Kidney (tissue), 14 donors: ENCODE data around the gene TMTC1. TPM values are rescaled to one million over a fixed set of nuclear protein-coding genes. Genes with fewer than 3 reads are reported as not detected.

Source experiments
- DNase-seq, 5 donors: peaks; one replicate each; pipeline ENCODE4 v3.0.0-alpha.2; 2013 to 2020
- FAIRE-seq: peaks from 2 replicates; lab custom pipeline; 2012; peaks lifted over from hg19 to GRCh38; lab: Jason Lieb, UNC
- H3K27ac ChIP-seq, 2 donors: one replicate each; pipeline ENCODE4 v1.7.0; 2013; ENCODE audit warnings: low read depth in 2 of 2, low read length in 2 of 2, inconsistent platforms in 1 of 2
- H3K27me3 ChIP-seq: one replicate; pipeline ENCODE4 v1.7.1; 2013; ENCODE audit warnings: low read length, inconsistent platforms; ENCODE audit not compliant: control insufficient read depth, insufficient read depth
- H3K36me3 ChIP-seq, 3 donors: one replicate each; pipeline versions ENCODE4 v1.7.0 to v1.7.1; 2013; ENCODE audit warnings: low read length in 3 of 3, control low read depth in 1 of 3, inconsistent platforms in 1 of 3; ENCODE audit not compliant: insufficient read depth in 3 of 3, control insufficient read depth in 2 of 3
- H3K4me1 ChIP-seq, 3 donors: one replicate each; pipeline versions ENCODE4 v1.7.0 to v1.7.1; 2013; ENCODE audit warnings: low read length in 3 of 3, inconsistent platforms in 1 of 3, low read depth in 1 of 3; ENCODE audit not compliant: control insufficient read depth in 2 of 3, insufficient read depth in 2 of 3
- H3K4me3 ChIP-seq, 3 donors: one replicate each; pipeline versions ENCODE4 v1.7.0 to v1.8.1; 2013; ENCODE audit warnings: low read length in 3 of 3, control low read depth in 1 of 3, inconsistent platforms in 1 of 3
- H3K9ac ChIP-seq, 3 donors: one replicate each; pipeline versions ENCODE4 v1.7.0 to v1.7.1; 2013; ENCODE audit warnings: low read length in 3 of 3, control low read depth in 1 of 3, inconsistent platforms in 1 of 3
- H3K9me3 ChIP-seq, 3 donors: one replicate each; pipeline versions ENCODE4 v1.7.0 to v1.7.1; 2013; ENCODE audit warnings: low read length in 3 of 3, control low read depth in 1 of 3, inconsistent platforms in 1 of 3; ENCODE audit not compliant: control insufficient read depth in 2 of 3, insufficient read depth in 1 of 3
- CTCF ChIP-seq: IDR thresholded peaks from 3 replicates; pipeline ENCODE4 v1.5.1; 2012; ENCODE audit warnings: mild to moderate bottlenecking, moderate library complexity, borderline replicate concordance; ENCODE audit not compliant: insufficient read depth; ENCODE audit errors: extremely low read depth
- intact Hi-C: fragments of 100-400 bp; cut with DNase I; formaldehyde crosslinking; loops from one replicate; pipeline ENCODE4 v1.11.1; 2022
- polyA plus RNA-seq: library from polyadenylated mRNA; stranded (reverse); fragments of 350-450 nt; fragmentation: Illumina TruSeq; extraction: RNeasy Lipid Tissue Mini Kit (QIAGEN cat#74804); gene quantifications from one replicate; pipeline ENCODE4 v1.2.3, GENCODE V29; 2014; ENCODE audit warnings: low read depth, low replicate concordance; ENCODE audit not compliant: insufficient read depth
- total RNA-seq: library from RNA; stranded (reverse); fragmentation: NEBNext Ultra II Directional; extraction: Animal tissue kit (Norgen Biotek cat#: 25700); gene quantifications from one replicate; pipeline ENCODE4 v1.2.1, GENCODE V29; 2021
- donor health status: control.
- donor health status: control.
- donor health status: control.
- donor health status: control.
- donor health status: control.
- donor health status: DM: yes; HTN: yes; CAD: no.
- donor health status: Normal renal cell carcinoma (clear cell type).

Gene TMTC1
- total and polyA plus RNA-seq, 2 donors from 2014 or later, result 10.9 to 58.8 TPM

GRCh38 chr12:29530436-29530835 lies 253.3 kb downstream of the TMTC1 start:
- no peak overlapping the region for H3K4me3 ChIP-seq

GRCh38 chr12:29528161-29528560 lies 255.6 kb downstream of the TMTC1 start:
- Histone ChIP-seq H3K4me1 (peaks cover 0 to 3% (median 2%) of the 10 kb centered on the region in 3 donors), H3K9me3 (no peaks in the 10 kb centered on the region), H3K27ac (no peak overlapping the region), H3K9ac (no peak overlapping the region), H3K27me3 (no peaks in the 10 kb centered on the region), H3K4me3 (no peak overlapping the region), H3K36me3 (no peaks in the 10 kb centered on the region)
- FAIRE-seq (no peak), DNase-seq (peak in 1 of 5 donors; percentile 22)
- TF ChIP-seq CTCF, result no peak
- intact Hi-C loops, result no loop called here

More at GRCh38 chr12:29530436-29530835, 253.3 kb downstream of the TMTC1 start:
- Histone ChIP-seq H3K9me3 (no peaks in the 10 kb centered on the region), H3K4me1 (peaks cover 0 to 3% (median 2%) of the 10 kb centered on the region in 3 donors), H3K36me3 (no peaks in the 10 kb centered on the region), H3K27ac (no peak overlapping the region), H3K27me3 (no peaks in the 10 kb centered on the region), H3K9ac (no peak overlapping the region)
- no peak for TF ChIP-seq CTCF
- FAIRE-seq, result no peak
- intact Hi-C loops, result no loop called here
- no peak for DNase-seq

- Histone ChIP-seq H3K4me3 (no peak overlapping the region), H3K27me3 (no peaks in the 10 kb centered on the region), H3K27ac (no peak overlapping the region), H3K36me3 (no peaks in the 10 kb centered on the region), H3K4me1 (no peaks in the 10 kb centered on the region), H3K9ac (no peak overlapping the region), H3K9me3 (no peaks in the 10 kb centered on the region)
- FAIRE-seq, result no peak
- no peak for DNase-seq
- TF ChIP-seq CTCF, result no peak
- intact Hi-C loops, result no loop called here
Observed at GRCh38 chr12:29521951-29522350, 261.8 kb downstream of the TMTC1 start.
